MM.1S (cell line): ENCODE results near the gene CHID1.

Source experiments
- DNase-seq: peaks from one replicate; pipeline ENCODE4 v3.0.0-alpha.2; 2015
- H2AFZ ChIP-seq: fragments of 300-600 bp; sonication (generic); 2 replicates; pipeline ENCODE4 v1.6.0; 2016; ENCODE audit warnings: antibody characterized with exemption, low read length
- H3F3A ChIP-seq: fragments of 300-600 bp; sonication (generic); 2 replicates; pipeline ENCODE4 v1.6.1; 2016; ENCODE audit warnings: mild to moderate bottlenecking, antibody characterized with exemption, low read length, moderate library complexity, mixed read lengths; ENCODE audit not compliant: insufficient read depth
- H3K27ac ChIP-seq: fragments of 300-600 bp; sonication (generic); 2 replicates; pipeline ENCODE4 v1.5.1; 2016; ENCODE audit warnings: mild to moderate bottlenecking, low read length
- H3K27me3 ChIP-seq: fragments of 300-600 bp; sonication (generic); replicated peaks from 2 replicates; pipeline ENCODE4 v1.6.0; 2016; ENCODE audit warnings: low read length; ENCODE audit not compliant: insufficient read depth
- H3K36me3 ChIP-seq: fragments of 300-600 bp; sonication (generic); replicated peaks from 2 replicates; pipeline ENCODE4 v1.6.1; 2016; ENCODE audit warnings: mild to moderate bottlenecking, low read length, mixed read lengths; ENCODE audit not compliant: insufficient read depth
- H3K4me1 ChIP-seq: fragments of 300-600 bp; sonication (generic); 2 replicates; pipeline ENCODE4 v1.6.1; 2016; ENCODE audit warnings: low read length, mixed read lengths
- H3K4me2 ChIP-seq: fragments of 300-600 bp; sonication (generic); 2 replicates; pipeline ENCODE4 v1.6.0; 2016; ENCODE audit warnings: low read depth, low read length
- H3K4me3 ChIP-seq: fragments of 300-600 bp; sonication (generic); 2 replicates; pipeline ENCODE4 v1.5.1; 2016; ENCODE audit warnings: low read length, mixed read lengths
- H3K79me2 ChIP-seq: fragments of 300-600 bp; sonication (generic); 2 replicates; pipeline ENCODE4 v1.6.1; 2016; ENCODE audit warnings: mixed run types, low read length, mixed read lengths
- H3K9ac ChIP-seq: fragments of 300-600 bp; sonication (generic); 2 replicates; pipeline ENCODE4 v1.6.1; 2016; ENCODE audit warnings: low read length, mixed read lengths
- H3K9me2 ChIP-seq: fragments of 300-600 bp; sonication (generic); replicated peaks from 2 replicates; pipeline ENCODE4 v1.6.1; 2016; ENCODE audit warnings: mild to moderate bottlenecking, low read length, mixed read lengths; ENCODE audit not compliant: insufficient read depth
- H3K9me3 ChIP-seq: fragments of 300-600 bp; sonication (generic); replicated peaks from 2 replicates; pipeline ENCODE4 v1.6.1; 2016; ENCODE audit warnings: mild to moderate bottlenecking, low read length, mixed read lengths; ENCODE audit not compliant: insufficient read depth
- H4K20me1 ChIP-seq: fragments of 300-600 bp; sonication (generic); 2 replicates; pipeline ENCODE4 v1.6.1; 2016; ENCODE audit warnings: mild to moderate bottlenecking, low read length, moderate library complexity, mixed read lengths; ENCODE audit not compliant: insufficient read depth
- EZH2 ChIP-seq: fragments of 300-600 bp; sonication (generic); optimal IDR thresholded peaks from 2 replicates; pipeline ENCODE3; 2017; ENCODE audit warnings: low read depth, mild to moderate bottlenecking, antibody characterized with exemption, low read length, mixed read lengths
- EZH2phosphoT487 ChIP-seq: fragments of 300-600 bp; sonication (generic); IDR thresholded peaks from 2 replicates; pipeline ENCODE4 v1.6.1; 2018; ENCODE audit warnings: antibody characterized with exemption, low read length
- TF ChIP-seq, protein P1 (sequence below): fragments of 300-600 bp; sonication (generic); IDR thresholded peaks from 2 replicates; pipeline ENCODE4 v1.5.1; 2016; ENCODE audit warnings: antibody characterized with exemption, low read length, mixed read lengths

The CHID1 gene

DNA sequence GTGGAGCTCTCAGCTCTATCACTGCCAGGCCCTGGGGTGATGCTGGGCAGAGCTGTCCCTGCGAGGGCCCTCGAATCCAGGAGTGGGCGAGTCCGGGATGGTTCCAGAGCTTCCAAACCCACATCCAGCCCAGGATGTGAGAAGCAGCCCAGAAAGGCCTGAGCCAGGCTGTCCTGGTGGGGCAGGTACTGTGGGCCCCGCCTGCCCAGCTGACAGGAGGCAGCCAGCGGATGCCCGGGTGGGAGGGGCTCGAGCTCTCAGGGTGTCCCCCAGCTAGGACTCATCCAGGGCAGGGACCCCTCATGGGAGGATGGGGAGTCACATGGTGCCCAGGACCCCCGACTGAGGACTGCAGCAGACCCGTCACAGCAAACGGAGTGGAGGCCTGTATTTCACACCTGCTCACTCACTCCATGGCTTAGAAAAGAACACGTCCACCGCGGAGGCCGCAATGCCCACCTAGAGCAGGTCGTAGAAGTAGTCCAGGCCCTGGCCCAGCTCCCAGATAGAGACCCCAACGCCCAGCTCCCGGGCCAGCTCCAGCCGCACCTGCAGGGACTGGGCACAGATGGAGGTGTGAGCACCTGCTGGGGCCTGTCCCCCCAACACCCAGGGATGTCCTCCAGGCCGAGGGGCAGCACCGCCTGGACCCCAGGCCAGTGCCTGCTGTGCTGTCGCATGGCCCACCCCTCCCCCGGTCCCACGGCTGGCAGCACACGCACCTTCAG, 41.0 kb downstream of the CHID1 start:
- no peaks in the 10 kb centered on the region for H3K9me2 ChIP-seq
- H3K4me2 ChIP-seq: no peak overlapping the region
- H3K4me3 ChIP-seq: no peak overlapping the region
- no peaks in the 10 kb centered on the region for H4K20me1 ChIP-seq
- no peak overlapping the region for H3K9ac ChIP-seq
- no peak overlapping the region for H2AFZ ChIP-seq
- H3K27me3 ChIP-seq: no peaks in the 10 kb centered on the region
- H3K27ac ChIP-seq: no peak overlapping the region
- no peaks in the 10 kb centered on the region for H3K36me3 ChIP-seq
- no peaks in the 10 kb centered on the region for H3K4me1 ChIP-seq
- no peaks in the 10 kb centered on the region for H3K79me2 ChIP-seq
- DNase-seq: no peak
- TF ChIP-seq, protein P1, sequence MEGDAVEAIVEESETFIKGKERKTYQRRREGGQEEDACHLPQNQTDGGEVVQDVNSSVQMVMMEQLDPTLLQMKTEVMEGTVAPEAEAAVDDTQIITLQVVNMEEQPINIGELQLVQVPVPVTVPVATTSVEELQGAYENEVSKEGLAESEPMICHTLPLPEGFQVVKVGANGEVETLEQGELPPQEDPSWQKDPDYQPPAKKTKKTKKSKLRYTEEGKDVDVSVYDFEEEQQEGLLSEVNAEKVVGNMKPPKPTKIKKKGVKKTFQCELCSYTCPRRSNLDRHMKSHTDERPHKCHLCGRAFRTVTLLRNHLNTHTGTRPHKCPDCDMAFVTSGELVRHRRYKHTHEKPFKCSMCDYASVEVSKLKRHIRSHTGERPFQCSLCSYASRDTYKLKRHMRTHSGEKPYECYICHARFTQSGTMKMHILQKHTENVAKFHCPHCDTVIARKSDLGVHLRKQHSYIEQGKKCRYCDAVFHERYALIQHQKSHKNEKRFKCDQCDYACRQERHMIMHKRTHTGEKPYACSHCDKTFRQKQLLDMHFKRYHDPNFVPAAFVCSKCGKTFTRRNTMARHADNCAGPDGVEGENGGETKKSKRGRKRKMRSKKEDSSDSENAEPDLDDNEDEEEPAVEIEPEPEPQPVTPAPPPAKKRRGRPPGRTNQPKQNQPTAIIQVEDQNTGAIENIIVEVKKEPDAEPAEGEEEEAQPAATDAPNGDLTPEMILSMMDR: no peak
- TF ChIP-seq EZH2phosphoT487 (no peak), EZH2 (no peak)
- H3F3A ChIP-seq: no peaks in the 10 kb centered on the region
- no peaks in the 10 kb centered on the region for H3K9me3 ChIP-seq

DNA sequence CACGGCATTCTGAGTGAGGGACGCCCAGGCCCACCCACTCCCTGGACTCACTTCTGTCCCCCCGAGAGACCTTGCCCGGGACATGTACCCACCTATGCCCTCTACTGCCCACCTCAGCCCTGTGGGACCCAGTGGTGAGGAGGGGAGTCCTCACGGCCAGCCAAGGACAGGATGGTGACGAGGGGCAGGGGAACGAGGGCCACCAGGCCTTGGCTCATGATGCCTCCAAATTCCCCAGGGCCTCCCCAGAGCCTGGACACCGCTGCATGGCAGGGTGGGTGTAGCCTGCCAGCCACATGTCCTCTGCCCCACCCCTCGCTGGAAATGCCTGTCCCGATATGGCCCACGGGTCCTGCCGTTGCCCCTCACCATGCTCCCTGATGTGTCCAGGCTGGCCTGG, 41.8 kb downstream of the CHID1 start:
- Histone ChIP-seq H3K27me3 (no peaks in the 10 kb centered on the region), H4K20me1 (no peaks in the 10 kb centered on the region), H3K27ac (no peak overlapping the region), H3K9me3 (no peaks in the 10 kb centered on the region), H3K36me3 (no peaks in the 10 kb centered on the region), H3K9ac (no peak overlapping the region), H3K79me2 (no peaks in the 10 kb centered on the region), H3K4me2 (no peak overlapping the region), H2AFZ (no peak overlapping the region), H3F3A (no peaks in the 10 kb centered on the region), H3K4me3 (no peak overlapping the region), H3K9me2 (no peaks in the 10 kb centered on the region), H3K4me1 (no peaks in the 10 kb centered on the region)
- DNase-seq: no peak
- TF ChIP-seq EZH2phosphoT487 (no peak), EZH2 (no peak)
- TF ChIP-seq, protein P1: no peak

DNA sequence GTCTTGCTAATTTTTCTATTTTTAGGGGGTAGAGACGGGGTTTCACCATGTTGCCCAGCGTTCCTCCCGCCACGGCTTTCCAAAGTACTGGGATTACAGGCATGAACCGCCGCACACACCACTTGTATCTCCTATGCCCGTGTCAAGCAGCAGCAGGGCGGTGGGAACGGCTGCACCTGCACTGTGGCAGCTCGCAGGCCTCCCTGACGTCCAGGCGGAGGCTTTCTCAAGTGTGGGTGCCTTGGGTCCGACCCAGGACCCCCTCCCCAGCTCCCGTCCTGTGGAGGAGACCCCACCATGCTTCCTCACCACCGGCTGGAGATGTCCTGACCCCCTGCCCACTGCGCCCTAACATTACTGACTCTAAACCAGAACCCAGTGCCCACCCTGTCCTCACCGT, 42.2 kb downstream of the CHID1 start:
- DNase-seq: no peak
- TF ChIP-seq, protein P1: no peak
- no peak for TF ChIP-seq EZH2phosphoT487
- TF ChIP-seq EZH2: no peak
- no peak overlapping the region for H3K4me3 ChIP-seq

More for the DNA sequence above, 42.2 kb downstream of the CHID1 start:
- no peaks in the 10 kb centered on the region for H3K9me2 ChIP-seq
- H3K79me2 ChIP-seq: no peaks in the 10 kb centered on the region
- H3K27me3 ChIP-seq: peaks cover 3% of the 10 kb centered on the region; the same call in 1 of the 2 replicates
- no peak overlapping the region for H3K27ac ChIP-seq
- H3K4me2 ChIP-seq: no peak overlapping the region
- no peaks in the 10 kb centered on the region for H3K4me1 ChIP-seq
- H3K36me3 ChIP-seq: no peaks in the 10 kb centered on the region
- no peaks in the 10 kb centered on the region for H3K9me3 ChIP-seq
- H3F3A ChIP-seq: no peaks in the 10 kb centered on the region
- no peak overlapping the region for H2AFZ ChIP-seq
- no peaks in the 10 kb centered on the region for H4K20me1 ChIP-seq
- no peak overlapping the region for H3K9ac ChIP-seq
